Epithelial cell of proximal tubule (primary cell): Measurements from ENCODE around the gene PLEKHH1. TPM values are rescaled to one million over a fixed set of nuclear protein-coding genes. Genes with fewer than 3 reads are reported as not detected.

Experiments used
- DNase-seq: peaks from one replicate; pipeline ENCODE4 v3.0.0-alpha.2; 2011; ENCODE audit warnings: low read depth
- H3K4me3 ChIP-seq: 2 replicates; pipeline ENCODE4 v1.5.1; 2011; ENCODE audit warnings: low read depth, mild to moderate bottlenecking, low read length
- total RNA-seq: library from RNA; depleted of rRNA; stranded (reverse); fragments of >200 nt; gene quantifications from 2 replicates; pipeline ENCODE4 v1.2.3, GENCODE V29; 2015
- TF ChIP-seq, protein P1 (sequence below): conservative IDR thresholded peaks from 2 replicates; pipeline ENCODE4 v1.5.1; 2012; ENCODE audit warnings: low read depth, mild to moderate bottlenecking, low read length

The PLEKHH1 gene
- total RNA-seq: 6.3 and 7.6 TPM in 2 replicates

DNA sequence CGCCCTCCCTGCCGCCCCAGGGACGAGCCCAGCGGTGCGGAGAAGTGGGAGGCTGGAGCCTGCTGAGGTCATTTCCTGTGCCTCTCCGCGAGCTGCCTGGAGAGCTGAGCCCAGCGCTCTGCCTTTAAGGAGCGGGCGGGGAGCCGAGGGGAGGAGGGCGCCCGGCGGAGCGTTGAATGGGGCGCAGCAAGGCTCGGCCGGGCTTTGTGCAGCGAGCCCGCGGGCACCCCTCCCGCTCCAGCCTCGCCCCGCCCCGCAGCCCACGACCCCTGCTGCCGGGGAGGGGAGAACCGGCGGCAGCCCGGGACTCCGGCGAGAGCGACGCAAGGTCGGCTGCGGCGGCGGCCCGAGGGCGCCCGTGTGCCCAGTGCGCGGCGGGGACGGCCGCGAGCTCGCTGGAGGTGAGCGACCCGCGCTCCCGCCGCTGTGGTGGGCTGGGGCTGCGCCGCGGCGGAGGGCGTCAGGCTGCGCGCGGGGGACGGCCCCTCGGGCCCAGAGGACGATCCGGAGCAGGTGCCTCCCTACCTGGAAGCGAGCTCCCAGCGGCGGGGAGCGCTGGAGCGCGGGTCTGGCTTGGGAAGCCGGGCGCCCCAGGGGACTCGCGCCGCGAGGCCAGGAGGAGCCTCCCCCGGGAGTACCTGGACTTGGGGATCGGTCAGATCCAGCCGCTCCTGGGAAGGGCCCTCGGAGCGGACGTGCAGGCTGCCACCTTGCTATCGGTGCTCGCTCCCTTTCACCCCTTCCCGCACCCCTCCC lies at the start of gene PLEKHH1:
Gene PLEKHH1 (plus strand): TSS at position 293 of the 756 bp plus-strand sequence. CDS start 8,578 bp downstream, outside the sequence.
- DNase-seq: no peak
- peak within 1 kb of the TSS; percentile 70 for H3K4me3 ChIP-seq
- TF ChIP-seq, protein P1, sequence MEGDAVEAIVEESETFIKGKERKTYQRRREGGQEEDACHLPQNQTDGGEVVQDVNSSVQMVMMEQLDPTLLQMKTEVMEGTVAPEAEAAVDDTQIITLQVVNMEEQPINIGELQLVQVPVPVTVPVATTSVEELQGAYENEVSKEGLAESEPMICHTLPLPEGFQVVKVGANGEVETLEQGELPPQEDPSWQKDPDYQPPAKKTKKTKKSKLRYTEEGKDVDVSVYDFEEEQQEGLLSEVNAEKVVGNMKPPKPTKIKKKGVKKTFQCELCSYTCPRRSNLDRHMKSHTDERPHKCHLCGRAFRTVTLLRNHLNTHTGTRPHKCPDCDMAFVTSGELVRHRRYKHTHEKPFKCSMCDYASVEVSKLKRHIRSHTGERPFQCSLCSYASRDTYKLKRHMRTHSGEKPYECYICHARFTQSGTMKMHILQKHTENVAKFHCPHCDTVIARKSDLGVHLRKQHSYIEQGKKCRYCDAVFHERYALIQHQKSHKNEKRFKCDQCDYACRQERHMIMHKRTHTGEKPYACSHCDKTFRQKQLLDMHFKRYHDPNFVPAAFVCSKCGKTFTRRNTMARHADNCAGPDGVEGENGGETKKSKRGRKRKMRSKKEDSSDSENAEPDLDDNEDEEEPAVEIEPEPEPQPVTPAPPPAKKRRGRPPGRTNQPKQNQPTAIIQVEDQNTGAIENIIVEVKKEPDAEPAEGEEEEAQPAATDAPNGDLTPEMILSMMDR: no peak

DNA sequence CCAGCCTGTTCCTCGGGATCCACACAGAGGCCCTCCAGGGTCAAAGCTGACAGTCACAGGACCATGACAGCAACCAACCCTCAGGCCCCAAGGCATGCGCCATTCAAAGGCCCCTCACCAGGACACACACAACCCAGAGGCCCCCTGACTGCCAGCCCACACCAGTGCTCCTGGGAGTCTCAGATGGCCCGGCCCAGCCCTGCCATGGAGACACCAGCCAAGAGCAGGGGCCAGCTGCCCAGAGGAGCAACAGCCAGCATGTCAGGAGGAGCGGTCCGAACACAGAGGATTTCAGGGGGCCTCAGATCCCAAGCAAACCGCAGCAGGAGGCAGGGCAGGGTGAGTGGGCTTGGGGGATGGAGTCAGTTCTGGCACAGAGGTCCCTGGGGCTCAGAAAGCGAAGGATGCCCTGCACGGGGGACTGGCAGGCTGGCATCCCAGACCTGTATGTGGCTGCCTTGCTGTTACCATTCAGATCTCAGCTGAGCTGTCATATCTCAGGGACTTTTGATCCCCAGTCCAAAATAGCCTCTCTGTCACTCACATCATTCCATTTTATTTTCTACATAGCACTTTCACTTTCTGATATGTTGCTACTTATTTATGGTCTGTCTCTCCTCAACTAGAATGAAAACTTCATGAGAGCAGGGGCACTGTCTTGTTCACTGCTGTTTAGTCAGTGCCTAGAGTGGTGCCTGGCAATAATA lies 49.4 kb upstream of the PLEKHH1 start:
- DNase-seq: no peak
- TF ChIP-seq, protein P1: no peak

DNA sequence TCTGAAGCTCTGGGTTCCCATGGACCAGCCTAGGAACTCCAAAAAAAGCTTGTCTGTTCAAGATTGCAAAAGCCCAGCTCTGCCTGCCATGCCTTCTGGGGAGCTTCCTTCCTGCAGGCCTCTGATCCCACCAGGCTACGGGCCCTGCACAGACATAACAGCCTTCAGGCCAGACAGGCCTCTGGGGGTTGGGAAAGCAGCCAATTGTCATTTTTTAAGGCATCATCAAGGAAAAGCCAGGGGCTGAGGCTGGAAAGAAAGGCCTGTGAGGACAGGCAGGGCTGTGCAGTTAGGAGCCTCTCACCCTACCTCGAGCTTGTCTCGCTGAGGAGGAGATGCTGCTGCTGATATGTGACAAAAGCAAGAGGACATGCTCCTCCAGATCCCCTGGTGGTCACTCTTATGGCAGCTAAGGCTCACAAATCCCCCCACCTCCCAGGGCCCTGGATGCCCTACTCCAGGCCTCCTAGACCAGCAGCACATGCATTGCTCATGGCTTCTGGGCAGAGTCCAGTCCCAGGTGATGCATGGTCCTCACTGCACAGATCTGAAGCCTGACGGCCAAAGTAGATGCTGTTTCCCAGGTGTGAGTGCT lies 47.5 kb upstream of the PLEKHH1 start:
- DNase-seq: no peak
- TF ChIP-seq, protein P1: no peak
- no peak overlapping the region for H3K4me3 ChIP-seq

More for the DNA sequence above, 49.4 kb upstream of the PLEKHH1 start:
- no peak overlapping the region for H3K4me3 ChIP-seq

DNA sequence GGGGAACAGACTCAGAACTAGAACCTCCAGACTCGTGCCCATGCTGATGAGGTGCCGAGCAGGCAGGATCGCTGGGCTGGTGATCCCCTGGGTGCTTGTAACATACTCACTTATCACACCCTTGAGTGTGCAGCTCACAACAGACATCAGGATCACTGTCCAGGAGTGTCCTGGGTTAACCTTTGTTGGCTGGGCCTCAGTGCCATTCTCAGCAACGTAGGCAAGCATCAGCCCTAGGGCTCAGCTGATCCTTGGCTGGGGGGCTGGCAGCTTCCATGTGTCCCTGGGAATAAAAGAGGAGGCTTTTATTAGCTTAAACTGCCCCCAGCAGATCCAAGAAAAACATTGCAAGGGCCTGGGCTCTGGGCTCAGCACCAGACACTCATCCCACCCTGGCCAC lies 46.2 kb upstream of the PLEKHH1 start:
- no peak overlapping the region for H3K4me3 ChIP-seq
- no peak for DNase-seq
- TF ChIP-seq, protein P1: no peak

DNA sequence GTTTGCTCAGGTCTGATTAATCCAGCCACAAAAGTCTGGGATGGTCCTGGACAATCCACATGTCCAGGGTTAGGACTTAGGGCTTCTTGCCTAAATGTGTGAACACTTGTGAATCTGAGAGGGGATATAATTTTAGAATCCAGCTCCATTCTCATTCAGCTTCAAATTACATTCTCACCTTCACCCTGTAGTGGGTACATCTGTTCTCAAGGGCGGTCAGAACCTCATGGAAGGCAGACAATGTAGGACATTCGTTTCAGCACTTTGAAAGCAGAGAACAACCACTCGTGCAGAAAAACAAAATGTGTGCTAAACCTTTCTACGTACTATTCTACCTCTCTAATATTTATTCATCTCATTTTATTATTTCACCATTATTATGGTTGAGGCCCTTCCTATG lies 45.8 kb upstream of the PLEKHH1 start:
- no peak overlapping the region for H3K4me3 ChIP-seq
- DNase-seq: no peak
- TF ChIP-seq, protein P1: no peak

DNA sequence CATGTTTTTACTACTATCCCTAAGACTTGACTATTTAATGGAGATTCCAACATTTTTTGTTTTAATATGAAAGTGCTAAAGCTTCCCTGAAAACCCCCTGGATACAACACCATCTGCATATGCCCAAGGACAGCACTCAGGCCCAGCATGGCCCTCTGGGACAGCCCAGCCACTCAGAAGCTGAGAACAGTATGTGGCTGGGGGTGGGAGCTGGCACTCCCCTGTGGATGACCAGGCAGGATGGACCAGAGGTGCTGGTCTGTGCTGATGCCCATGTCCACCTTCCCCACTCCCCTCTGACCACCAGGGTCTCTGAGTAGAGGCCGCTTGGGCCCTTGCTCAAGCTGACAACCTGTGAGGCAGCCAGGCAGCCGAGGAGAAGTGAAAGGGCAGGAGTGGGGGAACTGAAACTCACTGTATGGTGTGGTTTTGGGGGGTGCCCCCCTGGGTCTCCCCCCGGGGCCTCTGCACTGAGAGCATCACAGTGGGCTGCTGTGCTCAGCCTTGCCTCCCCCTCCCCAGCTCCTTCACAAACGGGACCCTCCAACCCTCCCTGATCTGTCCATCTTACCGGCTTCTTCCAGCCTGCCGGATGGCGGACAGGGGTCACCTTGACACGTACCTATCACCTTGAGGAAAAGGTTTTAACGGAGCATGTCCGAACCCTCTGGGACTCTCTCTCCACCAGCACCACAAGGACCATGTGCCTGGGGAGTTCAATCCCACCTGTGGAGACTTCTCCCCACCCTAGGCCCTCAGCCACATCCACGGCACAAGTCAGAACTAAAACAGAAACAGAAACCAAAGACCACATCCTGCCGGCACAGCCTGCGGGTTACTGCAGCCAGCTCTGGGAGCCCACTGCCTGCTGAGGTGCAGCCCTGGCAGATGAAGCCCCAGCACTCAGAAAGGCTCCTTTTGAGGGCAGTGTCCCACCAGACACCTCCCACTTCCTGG lies 44.9 kb upstream of the PLEKHH1 start, which contains the start of gene TMEM229B:
Gene TMEM229B (minus strand): TSS at position 785 of the 957 bp plus-strand sequence. CDS start 14,798 bp downstream, outside the sequence.
- no peak within 1 kb of the TSS for H3K4me3 ChIP-seq
- DNase-seq: no peak
- TF ChIP-seq, protein P1: no peak
